Activated B cell treated with CpG ODN at 0.5 μM for 24 hours (primary cell): ENCODE measurements around the gene RIPOR3. TPM values are rescaled to one million over a fixed set of nuclear protein-coding genes. Genes with fewer than 3 reads are reported as not detected.

Experiments used
- ATAC-seq: fragments of 200-7000 bp; cut with Tn5 transposase; one replicate; pipeline ENCODE4 v1.10.0; 2021; ENCODE audit warnings: low read depth, mild to moderate bottlenecking, moderate library complexity
- CTCF ChIA-PET: fragments of 350-600 bp; sonication (Branson Sonifier 250); formaldehyde crosslinking; loops from one replicate; lab custom pipeline; 2021; ENCODE audit warnings: antibody characterized with exemption; lab: Charles Lee
- POLR2A ChIA-PET: fragments of 350-600 bp; sonication (Branson Sonifier 250); formaldehyde crosslinking; loops from one replicate; lab custom pipeline; 2021; ENCODE audit warnings: antibody characterized with exemption; lab: Charles Lee
- DNase-seq: peaks from one replicate; pipeline ENCODE4 v3.0.0; 2022
- H3K27ac Mint-ChIP-seq: one replicate; pipeline ENCODE4 v1.8.0; 2020; ENCODE audit warnings: mixed read lengths
- H3K27me3 Mint-ChIP-seq: one replicate; pipeline ENCODE4 v1.8.0; 2021; ENCODE audit warnings: mixed read lengths
- H3K36me3 Mint-ChIP-seq: one replicate; pipeline ENCODE4 v1.8.0; 2021; ENCODE audit warnings: low read depth, mixed read lengths
- H3K4me1 Mint-ChIP-seq: one replicate; pipeline ENCODE4 v1.8.0; 2021; ENCODE audit warnings: mixed read lengths
- H3K4me3 Mint-ChIP-seq: one replicate; pipeline ENCODE4 v1.8.0; 2020; ENCODE audit warnings: mild to moderate bottlenecking, mixed read lengths
- H3K9me3 Mint-ChIP-seq: one replicate; pipeline ENCODE4 v1.8.0; 2020; ENCODE audit warnings: mixed read lengths
- CTCF ChIP-seq: fragments of 200-600 bp; IDR thresholded peaks from one replicate; pipeline ENCODE4 v1.8.0; 2022; ENCODE audit warnings: antibody characterized with exemption, mild to moderate bottlenecking
- intact Hi-C: fragments of 100-400 bp; cut with micrococcal nuclease; formaldehyde crosslinking; loops from one replicate; pipeline ENCODE4 v1.15.1; 2024
- total RNA-seq: library from RNA; stranded (reverse); gene quantifications from 2 replicates; pipeline ENCODE4 v1.2.3, GENCODE V29; 2022

The RIPOR3 gene
- total RNA-seq, 1 donor from 2014 or later: not detected

GRCh38 chr20:50633361-50633760 is 58.0 kb downstream of the RIPOR3 start:
- Mint-ChIP-seq H3K9me3 (no peaks in the 10 kb centered on the region), H3K27me3 (peaks cover 2% of the 10 kb centered on the region), H3K36me3 (no peaks in the 10 kb centered on the region), H3K27ac (no peak overlapping the region), H3K4me3 (no peak overlapping the region), H3K4me1 (no peaks in the 10 kb centered on the region)
- DNase-seq: no peak
- intact Hi-C loops: no loop called here
- no peak for ATAC-seq
- ChIA-PET POLR2A (no interaction called here), CTCF (no interaction called here)
- TF ChIP-seq CTCF: no peak

GRCh38 chr20:50632701-50633100 is 58.6 kb downstream of the RIPOR3 start:
- TF ChIP-seq CTCF: no peak

GRCh38 chr20:50632236-50632635 is 59.1 kb downstream of the RIPOR3 start:
- H3K9me3 Mint-ChIP-seq: no peaks in the 10 kb centered on the region
- no peak overlapping the region for H3K4me3 Mint-ChIP-seq
- no peak overlapping the region for H3K27ac Mint-ChIP-seq
- ChIA-PET POLR2A (no interaction called here), CTCF (no interaction called here)
- intact Hi-C loops: no loop called here
- no peaks in the 10 kb centered on the region for H3K4me1 Mint-ChIP-seq
- DNase-seq: no peak
- peaks cover 6% of the 10 kb centered on the region for H3K27me3 Mint-ChIP-seq
- no peak for TF ChIP-seq CTCF
- ATAC-seq: no peak
- H3K36me3 Mint-ChIP-seq: no peaks in the 10 kb centered on the region

More at GRCh38 chr20:50632701-50633100, 58.6 kb downstream of the RIPOR3 start:
- H3K27ac Mint-ChIP-seq: no peak overlapping the region
- no peak for DNase-seq
- ChIA-PET POLR2A (no interaction called here), CTCF (no interaction called here)
- peaks cover 6% of the 10 kb centered on the region for H3K27me3 Mint-ChIP-seq
- H3K4me1 Mint-ChIP-seq: no peaks in the 10 kb centered on the region
- intact Hi-C loops: no loop called here
- H3K4me3 Mint-ChIP-seq: no peak overlapping the region
- H3K36me3 Mint-ChIP-seq: no peaks in the 10 kb centered on the region
- ATAC-seq: no peak
- no peaks in the 10 kb centered on the region for H3K9me3 Mint-ChIP-seq

GRCh38 chr20:50630578-50631263 is 60.6 kb downstream of the RIPOR3 start:
- no peak overlapping the region for H3K4me3 Mint-ChIP-seq
- ATAC-seq (no peak), DNase-seq (no peak)
- TF ChIP-seq CTCF: no peak
- no peaks in the 10 kb centered on the region for H3K4me1 Mint-ChIP-seq
- H3K27ac Mint-ChIP-seq: no peak overlapping the region
- H3K9me3 Mint-ChIP-seq: no peaks in the 10 kb centered on the region
- POLR2A ChIA-PET: no interaction called here
- no peaks in the 10 kb centered on the region for H3K36me3 Mint-ChIP-seq
- intact Hi-C loops: no loop called here
- H3K27me3 Mint-ChIP-seq: peaks cover 6% of the 10 kb centered on the region
- CTCF ChIA-PET: no interaction called here

- Mint-ChIP-seq H3K4me3 (no peak overlapping the region), H3K27me3 (peaks cover 6% of the 10 kb centered on the region), H3K36me3 (no peaks in the 10 kb centered on the region), H3K4me1 (no peaks in the 10 kb centered on the region), H3K9me3 (no peaks in the 10 kb centered on the region), H3K27ac (no peak overlapping the region)
- CTCF ChIA-PET: no interaction called here
- DNase-seq (no peak), ATAC-seq (no peak)
- TF ChIP-seq CTCF: no peak
- POLR2A ChIA-PET: no interaction called here
- intact Hi-C loops: no loop called here
These were observed 61.7 kb downstream of the RIPOR3 start for GRCh38 chr20:50629670-50630045.
